CD14-positive monocyte (primary cell): ENCODE measurements around the gene EDN2. TPM values are rescaled to one million over a fixed set of nuclear protein-coding genes. Genes with fewer than 3 reads are reported as not detected.

Experiments used
- DNase-seq, 3 donors: peaks; one replicate each; pipeline ENCODE4 v3.0.0-alpha.2; 2011 to 2022
- H2AFZ ChIP-seq: 2 replicates; pipeline ENCODE4 v1.6.0; 2012; ENCODE audit warnings: mild to moderate bottlenecking, low read depth, low read length, inconsistent platforms; ENCODE audit not compliant: insufficient read depth, poor library complexity, severe bottlenecking
- H3K27ac ChIP-seq, 2 donors: 1 replicate in 1 of 2; 2 replicates in 1 of 2; pipeline ENCODE4 v1.5.1; 2012 to 2013; ENCODE audit warnings: low read length in 2 of 2, control low read depth in 1 of 2, inconsistent platforms in 1 of 2, low read depth in 1 of 2, mild to moderate bottlenecking in 1 of 2
- H3K27me3 ChIP-seq, 2 donors: one replicate each; pipeline versions ENCODE4 v1.6.0 to v1.6.1; 2011 to 2013; ENCODE audit warnings: low read length in 2 of 2; ENCODE audit not compliant: control insufficient read depth in 2 of 2, insufficient read depth in 2 of 2
- H3K36me3 ChIP-seq, 2 donors: replicated peaks in 1 of 2; 1 replicate in 1 of 2; 2 replicates in 1 of 2; pipeline versions ENCODE4 v1.5.1 to v1.6.1; 2012 to 2013; ENCODE audit warnings: low read length in 2 of 2, control low read depth in 1 of 2, inconsistent platforms in 1 of 2, mild to moderate bottlenecking in 1 of 2; ENCODE audit not compliant: insufficient read depth in 2 of 2, control insufficient read depth in 1 of 2
- H3K4me1 ChIP-seq, 2 donors: 1 replicate in 1 of 2; 2 replicates in 1 of 2; pipeline versions ENCODE4 v1.5.1 to v1.6.1; 2012 to 2013; ENCODE audit warnings: low read length in 2 of 2, control low read depth in 1 of 2, inconsistent platforms in 1 of 2, mild to moderate bottlenecking in 1 of 2, moderate library complexity in 1 of 2; ENCODE audit not compliant: insufficient read depth in 2 of 2, control insufficient read depth in 1 of 2
- H3K4me2 ChIP-seq: replicated peaks from 2 replicates; pipeline ENCODE3; 2012; ENCODE audit warnings: low read length, moderate library complexity, mild to moderate bottlenecking; ENCODE audit not compliant: poor library complexity, severe bottlenecking; ENCODE audit errors: extremely low read depth
- H3K4me3 ChIP-seq, 3 experiments: fragments of 200-600 bp in 1 of 3; sonication (generic) in 1 of 3; replicated peaks in 1 of 3; 1 replicate in 2 of 3; 2 replicates in 1 of 3; pipeline ENCODE4 v1.5.1; 2011 to 2013; ENCODE audit warnings: low read length in 3 of 3, mild to moderate bottlenecking in 3 of 3, control low read depth in 2 of 3, low read depth in 2 of 3, inconsistent platforms in 1 of 3, moderate library complexity in 1 of 3
- H3K79me2 ChIP-seq: 2 replicates; pipeline ENCODE4 v1.6.0; 2012; ENCODE audit warnings: mild to moderate bottlenecking, control low read depth, inconsistent platforms, low read length, moderate library complexity; ENCODE audit not compliant: insufficient read depth
- H3K9ac ChIP-seq: 2 replicates; pipeline ENCODE4 v1.6.0; 2017; ENCODE audit warnings: low read length, mild to moderate bottlenecking; ENCODE audit not compliant: insufficient read depth, poor library complexity, severe bottlenecking
- H3K9me3 ChIP-seq, 2 donors: replicated peaks in 1 of 2; 1 replicate in 1 of 2; 2 replicates in 1 of 2; pipeline versions ENCODE4 v1.5.1 to v1.6.1; 2012 to 2013; ENCODE audit warnings: low read length in 2 of 2, control low read depth in 1 of 2; ENCODE audit not compliant: control insufficient read depth in 1 of 2, insufficient read depth in 1 of 2
- H4K20me1 ChIP-seq: 2 replicates; pipeline ENCODE4 v1.6.0; 2012; ENCODE audit warnings: mild to moderate bottlenecking, low read length, control low read depth, moderate library complexity; ENCODE audit not compliant: insufficient read depth
- H3K27ac Mint-ChIP-seq, 7 donors: one replicate each; pipeline ENCODE4 v1.8.0; 2020; ENCODE audit warnings: mild to moderate bottlenecking in 7 of 7, mixed read lengths in 7 of 7, moderate library complexity in 6 of 7, inconsistent platforms in 2 of 7
- H3K27me3 Mint-ChIP-seq, 3 donors: one replicate each; pipeline ENCODE4 v1.8.0; 2021 to 2022; ENCODE audit warnings: low read depth in 3 of 3, mild to moderate bottlenecking in 3 of 3, mixed read lengths in 3 of 3, moderate library complexity in 3 of 3, inconsistent platforms in 1 of 3
- H3K36me3 Mint-ChIP-seq, 2 donors: one replicate each; pipeline ENCODE4 v1.8.0; 2020; ENCODE audit warnings: mixed read lengths in 2 of 2, inconsistent platforms in 1 of 2, mild to moderate bottlenecking in 1 of 2
- H3K4me1 Mint-ChIP-seq: one replicate; pipeline ENCODE4 v1.8.0; 2020; ENCODE audit warnings: mild to moderate bottlenecking, mixed read lengths
- H3K4me3 Mint-ChIP-seq, 2 donors: one replicate each; pipeline ENCODE4 v1.8.0; 2020; ENCODE audit warnings: mild to moderate bottlenecking in 2 of 2, mixed read lengths in 2 of 2, moderate library complexity in 1 of 2
- H3K9me3 Mint-ChIP-seq, 7 donors: one replicate each; pipeline ENCODE4 v1.8.0; 2020 to 2022; ENCODE audit warnings: mixed read lengths in 7 of 7, mild to moderate bottlenecking in 6 of 7, moderate library complexity in 6 of 7, inconsistent platforms in 2 of 7
- WGBS: methylation state at CpG from one replicate; pipeline ENCODE4 v1.1.5; 2013; ENCODE audit warnings: missing lambda C conversion rate; ENCODE audit not compliant: insufficient coverage; 5-methylcytosine and 5-hydroxymethylcytosine counted together
- intact Hi-C, 2 donors: fragments of 100-400 bp; cut with micrococcal nuclease; formaldehyde crosslinking; loops; one replicate each; pipeline versions ENCODE4 v1.15.0 to v1.15.1; 2023
- polyA plus RNA-seq, 3 donors: library from polyadenylated mRNA; depleted of rRNA in 1 of 3; unstranded in 2 of 3; stranded (reverse) in 1 of 3; fragments of 300-500 nt in 2 of 3; fragments of >200 nt in 1 of 3; fragmentation: Illumina TruSeq in 2 of 3; gene quantifications; 1 replicate in 2 of 3; 2 replicates in 1 of 3; pipeline ENCODE4 v1.2.3, GENCODE V29; 2012 to 2021
- TF ChIP-seq, protein P1 (sequence below): fragments of 200-600 bp; IDR thresholded peaks from one replicate; pipeline ENCODE4 v1.8.0; 2022; ENCODE audit warnings: antibody characterized with exemption, mild to moderate bottlenecking

EDN2 gene
- polyA plus RNA-seq, 3 donors = not detected

DNA sequence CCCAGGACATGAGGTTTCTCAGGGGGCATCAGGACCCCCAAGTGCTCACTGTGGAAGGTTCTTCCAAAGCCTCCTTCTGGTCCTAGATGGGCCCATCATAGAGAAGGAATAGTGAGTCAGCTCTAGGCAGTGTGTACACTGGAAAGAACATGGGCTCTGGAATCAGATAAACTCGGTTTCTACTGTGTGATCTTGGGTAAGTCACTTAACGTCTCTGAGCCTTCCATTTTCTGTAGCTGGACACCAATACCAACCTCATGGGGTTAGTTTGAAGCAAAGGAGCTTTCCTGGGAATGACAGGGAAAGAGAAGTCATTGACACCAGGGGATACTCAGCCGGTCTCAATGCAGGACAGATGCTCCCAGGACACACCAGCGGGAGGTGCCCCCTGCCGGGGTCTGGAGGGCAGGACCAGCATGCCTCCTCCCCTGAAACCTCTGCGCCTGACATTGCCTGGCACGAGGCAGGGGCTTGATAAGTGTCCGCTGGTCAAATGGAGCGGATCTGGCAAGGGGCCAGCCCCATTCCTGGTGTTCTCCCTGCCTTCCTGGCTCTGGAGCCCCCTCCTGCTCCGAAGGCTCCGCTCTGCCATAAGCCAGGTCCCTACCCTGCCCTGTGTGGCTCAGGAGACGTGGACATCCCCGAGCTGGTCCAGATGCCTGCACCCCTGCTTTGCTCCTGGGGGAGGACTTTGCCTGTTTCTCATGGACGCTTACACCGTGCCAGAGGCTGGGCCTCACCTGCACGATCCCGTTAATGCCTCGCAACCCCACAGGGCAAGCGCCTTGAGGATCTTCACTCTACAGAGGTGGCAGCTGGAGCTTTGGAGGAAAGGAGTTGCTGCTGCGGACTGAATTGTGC lies 52.8 kb downstream of the EDN2 start:
- peaks cover 40 to 49% of the 10 kb centered on the region in 2 donors for H3K4me1 ChIP-seq
- Mint-ChIP-seq H3K4me3 (no peak overlapping the region), H3K36me3 (peaks cover 0 to 5% of the 10 kb centered on the region in 2 donors), H3K27ac (peak overlapping the region in 1 of 7 donors; percentile 54), H3K9me3 (peaks cover 0 to 2% (median 0%) of the 10 kb centered on the region in 7 donors), H3K4me1 (peaks cover 53% of the 10 kb centered on the region), H3K27me3 (peaks cover 17 to 28% (median 24%) of the 10 kb centered on the region in 3 donors)
- H3K36me3 ChIP-seq = no peaks in the 10 kb centered on the region
- TF ChIP-seq, protein P1, sequence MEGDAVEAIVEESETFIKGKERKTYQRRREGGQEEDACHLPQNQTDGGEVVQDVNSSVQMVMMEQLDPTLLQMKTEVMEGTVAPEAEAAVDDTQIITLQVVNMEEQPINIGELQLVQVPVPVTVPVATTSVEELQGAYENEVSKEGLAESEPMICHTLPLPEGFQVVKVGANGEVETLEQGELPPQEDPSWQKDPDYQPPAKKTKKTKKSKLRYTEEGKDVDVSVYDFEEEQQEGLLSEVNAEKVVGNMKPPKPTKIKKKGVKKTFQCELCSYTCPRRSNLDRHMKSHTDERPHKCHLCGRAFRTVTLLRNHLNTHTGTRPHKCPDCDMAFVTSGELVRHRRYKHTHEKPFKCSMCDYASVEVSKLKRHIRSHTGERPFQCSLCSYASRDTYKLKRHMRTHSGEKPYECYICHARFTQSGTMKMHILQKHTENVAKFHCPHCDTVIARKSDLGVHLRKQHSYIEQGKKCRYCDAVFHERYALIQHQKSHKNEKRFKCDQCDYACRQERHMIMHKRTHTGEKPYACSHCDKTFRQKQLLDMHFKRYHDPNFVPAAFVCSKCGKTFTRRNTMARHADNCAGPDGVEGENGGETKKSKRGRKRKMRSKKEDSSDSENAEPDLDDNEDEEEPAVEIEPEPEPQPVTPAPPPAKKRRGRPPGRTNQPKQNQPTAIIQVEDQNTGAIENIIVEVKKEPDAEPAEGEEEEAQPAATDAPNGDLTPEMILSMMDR = no peak
- H3K9ac ChIP-seq = no peak overlapping the region
- intact Hi-C loops = loop anchor here (1.0 to 2.0 kb wide), 2 partner anchors 163 to 165 kb away; no protein-coding TSS in a partner anchor
- no peaks in the 10 kb centered on the region for H3K79me2 ChIP-seq
- DNase-seq = no peak
- no peaks in the 10 kb centered on the region for H4K20me1 ChIP-seq
- H3K4me2 ChIP-seq = no peak overlapping the region
- H2AFZ ChIP-seq = no peak overlapping the region
- H3K9me3 ChIP-seq = no peaks in the 10 kb centered on the region
- H3K27ac ChIP-seq = no peak overlapping the region
- WGBS = 98% methylated on average over 11 of the region's 20 CpGs
- H3K27me3 ChIP-seq = peaks cover 0 to 5% of the 10 kb centered on the region in 2 donors
- H3K4me3 ChIP-seq = no peak overlapping the region

DNA sequence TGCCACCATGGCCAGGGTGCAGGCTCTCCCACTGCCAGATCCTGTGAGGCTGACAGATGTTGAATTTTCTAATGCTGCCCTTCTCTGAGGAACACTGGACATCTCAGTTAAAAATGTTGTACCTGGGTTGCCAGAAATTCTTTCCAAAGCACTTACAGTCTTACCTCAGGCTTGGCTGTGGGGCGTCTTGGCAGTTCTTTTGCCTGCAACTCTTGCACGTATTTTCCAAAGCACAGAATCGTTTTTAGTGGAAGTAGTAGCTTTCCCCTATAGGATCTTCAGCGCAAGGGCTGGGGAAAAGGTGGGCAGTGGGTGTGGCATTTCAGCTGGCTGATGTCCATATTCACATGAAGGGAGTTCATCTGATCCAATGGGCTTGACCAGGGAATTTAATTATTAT lies 53.9 kb downstream of the EDN2 start:
- no peak for DNase-seq
- Histone ChIP-seq H4K20me1 (no peaks in the 10 kb centered on the region), H3K4me1 (peaks cover 40 to 53% of the 10 kb centered on the region in 2 donors), H3K79me2 (no peaks in the 10 kb centered on the region), H3K4me3 (no peak overlapping the region), H3K9ac (no peak overlapping the region), H3K27me3 (no peaks in the 10 kb centered on the region), H3K9me3 (no peaks in the 10 kb centered on the region), H3K36me3 (no peaks in the 10 kb centered on the region), H2AFZ (no peak overlapping the region), H3K27ac (no peak overlapping the region), H3K4me2 (no peak overlapping the region)
- Mint-ChIP-seq H3K4me1 (peaks cover 53% of the 10 kb centered on the region), H3K27me3 (peaks cover 13 to 17% (median 14%) of the 10 kb centered on the region in 3 donors), H3K9me3 (peaks cover 0 to 2% (median 0%) of the 10 kb centered on the region in 7 donors), H3K4me3 (peak overlapping the region in 1 of 2 donors; percentile 26), H3K27ac (no peak overlapping the region), H3K36me3 (peaks cover 0 to 5% of the 10 kb centered on the region in 2 donors)
- intact Hi-C loops = no loop called here
- TF ChIP-seq, protein P1 = no peak
- WGBS = 100% methylated on average over 1 of the region's 4 CpGs
